DMS53 treated with DMSO at 0.1 percent for 48 hours (cell line): Measurements from ENCODE around the gene OR2T8.

Source experiments
- DNase-seq: peaks from one replicate; lab custom pipeline; 2025; ENCODE audit not compliant: unreplicated experiment; lab: John Stamatoyannopoulos, UW

OR2T8 gene, protein sequence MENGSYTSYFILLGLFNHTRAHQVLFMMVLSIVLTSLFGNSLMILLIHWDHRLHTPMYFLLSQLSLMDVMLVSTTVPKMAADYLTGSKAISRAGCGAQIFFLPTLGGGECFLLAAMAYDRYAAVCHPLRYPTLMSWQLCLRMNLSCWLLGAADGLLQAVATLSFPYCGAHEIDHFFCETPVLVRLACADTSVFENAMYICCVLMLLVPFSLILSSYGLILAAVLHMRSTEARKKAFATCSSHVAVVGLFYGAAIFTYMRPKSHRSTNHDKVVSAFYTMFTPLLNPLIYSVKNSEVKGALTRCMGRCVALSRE

DNA sequence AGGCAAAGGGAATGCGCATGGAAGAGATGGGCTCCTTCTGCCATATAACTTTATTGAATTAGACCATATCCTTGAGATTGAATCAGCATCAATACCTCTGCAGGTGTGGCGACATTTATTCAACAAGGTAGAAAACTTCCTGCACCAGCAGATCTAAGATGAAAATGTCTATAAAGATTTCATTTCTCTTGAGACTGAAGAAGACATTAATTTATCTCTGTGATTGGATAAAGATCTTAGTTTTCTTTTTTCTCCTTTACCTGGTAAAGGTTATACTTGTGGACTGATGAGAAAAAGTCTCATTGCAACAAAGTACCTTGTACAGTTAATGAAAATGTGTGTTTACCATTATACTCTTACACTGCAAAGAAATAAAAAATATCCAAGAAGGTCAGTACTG is at the start of gene OR2T8:
Gene OR2T8 (plus strand): TSS at position 301 of the 400 bp plus-strand sequence. CDS start 766 bp downstream, outside the sequence.
- DNase-seq: no peak

DNA sequence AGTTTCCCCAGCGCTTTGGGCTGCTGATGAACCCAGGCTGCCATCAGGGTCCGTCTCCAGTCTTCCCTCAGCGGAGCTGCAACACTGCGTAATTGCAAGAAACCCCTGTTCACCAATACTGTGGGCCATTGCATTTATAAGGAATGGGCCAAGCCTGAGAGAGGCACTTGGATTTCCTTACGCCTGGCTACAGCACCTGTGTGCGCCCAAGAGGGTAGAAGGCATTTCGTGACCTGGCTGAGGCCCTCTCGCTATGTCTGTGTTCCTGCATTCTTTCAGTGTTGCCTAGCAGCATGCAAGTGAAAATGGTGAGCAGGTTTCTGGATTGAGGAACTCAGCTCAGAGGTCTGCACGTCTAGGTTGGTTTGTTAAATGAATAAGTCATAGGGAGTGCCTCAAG is 36.7 kb upstream of the OR2T8 start:
- DNase-seq: no peak

DNA sequence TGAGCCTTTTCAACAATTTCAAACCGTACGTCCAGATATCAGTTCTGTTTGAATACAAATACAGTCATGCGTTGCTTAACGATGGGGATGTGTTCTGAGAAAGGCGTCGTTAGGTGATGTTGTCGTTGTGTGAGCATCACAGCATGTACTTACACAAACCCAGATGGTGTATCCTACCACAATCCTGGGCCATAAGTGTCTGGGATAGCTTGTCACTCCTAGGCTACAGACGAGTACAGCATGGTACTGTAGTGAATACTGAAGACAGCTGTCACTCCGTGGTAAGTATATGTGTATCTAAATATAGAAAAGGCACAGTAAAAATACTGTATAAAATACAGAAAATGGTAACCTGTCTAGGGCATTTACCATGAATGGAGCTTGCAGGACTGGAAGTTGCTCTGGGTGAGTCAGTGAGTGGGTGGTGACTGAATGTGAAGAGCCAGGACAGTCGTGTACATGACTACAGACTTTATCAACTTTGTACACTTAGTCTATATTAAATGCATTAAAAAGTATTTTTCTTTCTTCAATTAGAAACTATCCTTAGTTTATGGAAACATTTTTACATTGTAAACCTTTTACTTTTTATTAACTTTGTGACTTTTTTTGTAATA is 35.1 kb upstream of the OR2T8 start:
- DNase-seq: no peak

DNA sequence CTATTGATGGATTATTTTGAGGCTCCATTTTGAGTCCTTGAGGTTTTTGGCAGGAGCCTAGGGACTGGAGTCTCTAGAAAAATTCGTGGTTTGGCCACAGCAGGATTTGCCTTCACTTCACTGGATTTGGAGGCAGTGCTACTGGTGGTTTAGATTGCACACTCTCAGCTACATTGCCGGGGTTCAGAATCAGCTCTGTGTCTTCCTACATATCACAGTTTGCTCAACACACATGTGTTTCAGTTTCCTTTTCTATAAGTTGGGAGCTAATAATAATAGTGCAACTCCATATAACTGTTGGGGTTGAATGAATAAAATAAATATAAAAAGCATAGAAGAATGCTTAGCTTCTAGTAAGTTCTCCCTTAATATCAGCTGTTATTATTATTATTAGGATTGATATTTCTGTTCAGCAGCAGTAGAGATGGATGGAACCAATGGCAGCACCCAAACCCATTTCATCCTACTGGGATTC is 24.9 kb upstream of the OR2T8 start, which contains the start of gene OR2W3:
Gene OR2W3 (plus strand): TSS at position 425 of the 475 bp plus-strand sequence. CDS start 0 bp downstream, at position 425.
- DNase-seq: no peak

DNA sequence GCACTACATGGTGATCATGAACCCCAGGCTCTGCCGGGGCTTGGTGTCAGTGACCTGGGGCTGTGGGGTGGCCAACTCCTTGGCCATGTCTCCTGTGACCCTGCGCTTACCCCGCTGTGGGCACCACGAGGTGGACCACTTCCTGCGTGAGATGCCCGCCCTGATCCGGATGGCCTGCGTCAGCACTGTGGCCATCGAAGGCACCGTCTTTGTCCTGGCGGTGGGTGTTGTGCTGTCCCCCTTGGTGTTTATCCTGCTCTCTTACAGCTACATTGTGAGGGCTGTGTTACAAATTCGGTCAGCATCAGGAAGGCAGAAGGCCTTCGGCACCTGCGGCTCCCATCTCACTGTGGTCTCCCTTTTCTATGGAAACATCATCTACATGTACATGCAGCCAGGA is 24.1 kb upstream of the OR2T8 start:
- DNase-seq: no peak

DNA sequence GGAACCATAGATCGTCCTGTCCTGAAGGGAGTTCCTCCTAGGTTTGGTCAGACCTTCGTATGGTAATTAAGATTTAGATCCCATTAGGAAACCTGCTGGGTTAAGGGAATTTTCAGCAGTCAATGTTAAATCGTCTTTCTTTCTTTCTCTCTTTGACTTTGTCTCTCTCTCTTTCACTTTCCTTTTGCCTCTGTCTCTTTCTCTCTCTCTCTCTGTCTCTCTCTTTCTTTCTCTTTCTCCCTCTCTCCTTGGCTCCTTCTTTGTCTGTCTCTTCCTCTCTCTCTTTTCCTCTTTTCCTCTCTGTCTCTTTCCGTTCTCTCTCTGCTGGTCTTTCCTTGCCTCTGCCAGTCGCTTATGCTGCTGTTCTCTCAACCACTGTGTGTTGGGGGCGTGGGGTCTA is 15.9 kb upstream of the OR2T8 start:
- no peak for DNase-seq

DNA sequence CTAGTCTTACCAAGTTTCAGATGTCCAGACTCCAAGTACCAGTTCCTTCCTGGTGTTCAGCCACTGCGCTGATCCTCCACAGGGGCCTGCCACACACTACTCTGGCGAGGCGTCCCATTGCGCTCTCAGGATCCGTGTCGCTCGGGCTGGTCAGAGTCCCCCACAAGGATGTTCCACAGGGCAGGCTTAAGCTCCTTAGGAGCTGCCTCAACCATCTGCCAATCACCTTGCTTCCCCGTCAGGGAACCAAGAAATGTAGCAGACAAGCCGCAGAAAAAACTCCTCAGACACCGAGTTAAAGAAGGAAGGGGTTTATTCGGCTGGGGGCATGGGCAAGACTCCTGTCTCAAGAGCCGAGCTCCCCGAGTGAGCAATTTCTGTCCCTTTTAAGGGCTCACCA is 14.9 kb upstream of the OR2T8 start:
- DNase-seq: no peak

DNA sequence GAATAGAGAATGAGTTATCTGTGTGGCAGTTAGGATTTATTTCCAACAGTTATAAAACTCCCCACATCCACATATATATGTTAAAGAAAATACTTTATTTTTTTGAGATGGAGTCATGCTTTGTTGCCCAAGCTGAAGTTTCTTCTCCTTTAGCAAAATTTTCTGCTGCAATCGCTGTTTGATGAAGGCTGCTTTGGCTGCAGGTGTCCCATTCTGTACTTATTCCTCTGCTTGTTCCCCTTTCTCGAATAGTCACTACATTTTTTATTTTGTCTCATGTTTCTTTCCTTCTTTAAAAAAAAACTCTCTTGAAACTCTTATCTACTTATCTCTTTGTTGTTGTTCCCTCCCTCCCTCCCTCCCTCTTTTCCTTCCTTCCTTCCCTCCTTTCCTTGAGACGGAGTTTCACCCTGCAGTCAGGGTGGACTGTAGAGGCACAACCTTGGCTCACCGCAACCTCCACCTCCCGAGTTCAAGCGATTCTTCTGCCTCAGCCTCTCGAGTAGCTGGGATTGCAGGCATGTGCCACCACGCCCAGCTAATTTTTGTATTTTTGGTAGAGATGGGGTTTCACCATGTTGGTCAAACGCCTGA is 14.0 kb upstream of the OR2T8 start:
- DNase-seq: no peak

DNA sequence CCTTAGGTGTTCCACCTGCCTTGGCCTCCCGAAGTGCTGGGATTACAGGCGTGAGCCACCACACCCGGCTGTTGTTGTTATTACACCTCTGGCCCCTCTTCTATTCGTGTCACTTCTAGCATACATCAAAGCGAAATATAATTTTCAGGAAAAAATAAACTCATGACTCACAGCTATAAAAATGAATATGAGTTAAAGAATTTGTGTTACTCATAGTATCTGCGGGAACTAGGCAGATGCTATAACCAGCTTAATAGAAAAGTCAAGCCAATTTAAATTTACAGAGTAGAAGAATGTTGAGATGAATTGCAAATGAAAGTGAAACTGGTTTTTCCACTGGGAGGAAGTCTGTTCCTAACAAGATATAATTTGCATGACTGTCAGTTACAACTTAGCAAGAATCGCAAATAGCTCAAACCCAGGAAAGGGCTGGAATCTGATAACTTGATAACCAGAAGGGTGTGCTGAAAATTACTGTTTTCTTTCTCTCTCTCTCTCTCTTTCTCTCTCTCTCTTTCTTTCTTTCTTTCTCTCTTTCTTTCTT is 13.5 kb upstream of the OR2T8 start:
- DNase-seq: peak; percentile 59

DNA sequence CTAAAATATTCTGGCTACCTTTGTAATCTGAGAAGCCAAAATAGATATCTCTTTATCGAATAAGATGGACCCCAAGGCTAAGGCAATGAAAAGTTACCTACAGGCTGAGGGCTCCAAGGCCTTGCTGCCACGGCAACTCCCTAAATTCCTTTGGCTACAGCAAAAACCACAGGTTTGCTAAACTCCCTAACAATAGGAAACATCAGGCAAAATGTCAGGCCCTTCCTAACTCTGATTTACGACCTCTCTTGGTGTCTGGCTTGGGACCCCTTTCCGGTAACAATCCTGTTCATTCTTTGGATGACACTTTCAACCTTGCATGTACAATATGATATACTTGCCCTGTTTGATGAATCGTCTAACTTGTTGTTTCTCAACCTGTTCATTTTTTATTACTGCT is 11.3 kb upstream of the OR2T8 start:
- no peak for DNase-seq

DNA sequence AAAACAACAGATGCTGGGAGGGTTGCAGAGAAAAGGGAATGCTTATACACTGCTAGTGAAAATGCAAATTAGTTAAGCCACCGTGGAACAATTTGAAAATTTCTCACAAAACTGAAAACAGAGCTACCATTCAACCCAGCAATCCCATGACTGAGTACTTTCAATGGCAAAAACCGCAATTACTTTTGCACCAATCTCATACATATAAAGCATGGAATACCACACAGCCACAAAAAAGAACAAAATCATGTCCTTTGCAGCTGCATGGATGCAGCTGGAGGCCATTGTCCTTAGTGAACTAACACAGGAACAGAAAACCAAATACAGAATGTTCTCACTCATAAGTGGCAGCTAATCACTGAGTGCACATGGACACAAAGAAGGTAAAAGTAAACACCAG is 6.3 kb upstream of the OR2T8 start:
- no peak for DNase-seq

DNA sequence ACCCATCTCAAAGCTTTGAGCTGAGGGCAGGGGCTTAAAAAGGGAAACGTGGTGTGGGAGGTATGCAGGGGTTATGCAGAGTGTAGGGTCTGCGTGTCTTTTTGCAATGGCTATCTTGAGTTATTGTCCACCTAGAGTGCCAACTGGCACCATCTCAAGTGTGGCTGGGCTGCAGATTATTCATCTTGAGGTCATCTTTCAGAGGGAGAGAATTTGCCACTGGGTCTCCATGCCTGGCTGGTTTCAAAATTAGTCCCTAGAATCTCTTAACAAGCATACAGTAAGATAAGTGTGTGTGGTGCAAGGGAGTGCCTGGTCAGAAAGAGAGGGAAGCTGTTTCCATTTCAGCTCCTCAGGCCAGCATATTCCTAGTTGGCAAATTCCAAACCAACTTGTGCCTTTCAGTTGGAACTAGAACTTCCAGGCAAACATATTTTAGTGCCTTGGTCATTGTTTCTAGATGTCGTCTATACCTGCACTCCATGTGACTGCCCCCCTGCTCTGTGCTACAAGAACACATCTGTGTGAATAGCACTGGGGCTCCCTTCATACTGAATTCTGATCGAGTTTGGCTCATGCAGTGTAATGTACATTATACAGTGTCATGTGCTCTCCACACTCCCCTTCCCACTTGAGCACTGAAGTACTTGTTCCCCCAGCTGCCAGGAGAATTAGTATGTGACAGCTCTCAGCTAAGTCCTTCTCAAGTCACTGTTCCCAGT is 5.0 kb upstream of the OR2T8 start:
- no peak for DNase-seq

DNA sequence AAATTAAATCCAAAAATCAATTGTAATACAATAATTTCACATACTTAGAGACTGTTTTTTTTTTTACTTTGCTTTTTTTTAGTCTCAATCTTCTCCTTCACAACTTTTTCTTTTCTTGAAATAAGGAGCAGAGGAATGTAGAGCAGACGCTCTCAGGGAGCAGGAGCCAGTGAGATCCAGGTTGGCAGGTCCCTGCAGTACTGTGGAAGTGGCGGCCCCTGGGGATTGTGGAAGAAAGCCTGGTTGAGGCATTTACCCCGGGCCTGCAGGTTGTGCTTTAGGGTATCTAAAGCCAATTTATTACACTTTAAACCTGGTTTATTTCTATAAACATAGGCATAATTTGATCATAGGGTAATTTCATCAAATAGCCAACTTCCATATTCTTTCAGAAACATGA is 3.9 kb downstream of the OR2T8 start:
- no peak for DNase-seq

DNA sequence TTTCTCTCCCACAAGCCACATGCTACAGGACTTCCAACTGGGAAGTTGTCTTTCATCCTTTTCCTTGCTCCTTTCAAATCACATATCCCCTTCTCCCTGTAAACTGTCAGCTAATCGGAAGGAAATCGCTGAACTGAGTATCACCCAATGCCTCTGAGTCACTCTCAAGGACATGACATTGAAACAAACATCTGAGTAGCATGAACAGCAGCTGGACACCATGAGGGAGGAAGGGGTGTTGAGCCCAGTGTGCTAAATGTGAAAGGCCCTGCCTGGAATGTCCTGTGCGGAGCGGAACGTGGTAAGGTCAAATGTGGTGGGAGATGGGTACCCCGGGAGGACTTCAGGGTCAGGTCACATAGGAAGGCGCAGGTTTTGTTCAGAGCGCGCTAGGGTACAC is 4.8 kb downstream of the OR2T8 start, which contains the start of gene OR2AJ1:
Gene OR2AJ1 (plus strand): TSS at position 22 of the 400 bp plus-strand sequence. CDS start 8,880 bp downstream, outside the sequence.
- no peak for DNase-seq

DNA sequence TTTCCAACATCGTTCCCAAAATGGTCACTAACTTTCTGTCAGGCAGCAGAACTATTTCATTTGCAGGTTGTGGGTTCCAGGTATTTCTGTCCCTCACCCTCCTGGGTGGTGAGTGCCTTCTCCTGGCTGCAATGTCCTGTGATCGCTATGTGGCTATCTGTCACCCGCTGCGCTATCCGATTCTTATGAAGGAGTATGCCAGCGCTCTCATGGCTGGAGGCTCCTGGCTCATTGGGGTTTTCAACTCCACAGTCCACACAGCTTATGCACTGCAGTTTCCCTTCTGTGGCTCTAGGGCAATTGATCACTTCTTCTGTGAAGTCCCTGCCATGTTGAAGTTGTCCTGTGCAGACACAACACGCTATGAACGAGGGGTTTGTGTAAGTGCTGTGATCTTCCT is 13.9 kb downstream of the OR2T8 start:
- no peak for DNase-seq

DNA sequence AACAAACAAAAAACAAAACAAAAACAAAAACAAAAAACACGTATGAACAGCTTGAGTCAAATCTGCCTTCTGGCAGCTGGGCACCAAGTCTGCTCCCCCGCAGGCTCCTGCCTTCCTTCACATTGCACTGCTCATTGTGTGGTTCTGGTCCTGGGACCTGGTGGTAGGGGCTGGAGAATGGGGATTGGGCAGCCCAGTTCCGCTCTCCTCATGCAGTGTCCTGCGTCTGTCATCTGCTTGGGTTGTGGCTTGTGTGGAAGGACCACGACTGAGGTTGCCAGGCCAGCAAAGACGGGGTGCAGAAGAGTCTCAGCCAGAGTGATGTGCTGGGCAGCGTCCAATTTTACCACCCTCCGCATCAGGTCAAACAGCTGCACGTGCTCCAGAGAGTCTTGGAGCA is 15.7 kb downstream of the OR2T8 start:
- no peak for DNase-seq

DNA sequence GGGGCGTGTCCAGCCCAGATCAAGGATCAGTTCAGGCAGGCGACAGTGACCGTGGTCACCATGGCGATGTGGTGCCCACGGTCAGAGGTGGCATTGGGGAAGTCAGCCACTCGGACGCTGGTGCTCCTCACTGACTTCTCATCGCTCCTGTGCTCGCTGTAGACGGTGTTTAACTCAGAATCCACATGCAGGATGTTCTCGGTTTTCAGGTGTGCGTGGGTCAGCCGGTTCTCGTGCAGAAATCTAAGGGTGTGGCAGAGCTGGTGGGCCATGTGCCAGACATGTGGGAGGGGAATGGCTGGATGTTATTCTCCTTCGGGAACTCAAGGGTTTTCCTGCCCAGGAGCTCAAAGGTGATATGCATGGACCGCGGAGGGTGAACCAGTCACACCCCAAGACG is 16.4 kb downstream of the OR2T8 start:
- peak; percentile 17 for DNase-seq

DNA sequence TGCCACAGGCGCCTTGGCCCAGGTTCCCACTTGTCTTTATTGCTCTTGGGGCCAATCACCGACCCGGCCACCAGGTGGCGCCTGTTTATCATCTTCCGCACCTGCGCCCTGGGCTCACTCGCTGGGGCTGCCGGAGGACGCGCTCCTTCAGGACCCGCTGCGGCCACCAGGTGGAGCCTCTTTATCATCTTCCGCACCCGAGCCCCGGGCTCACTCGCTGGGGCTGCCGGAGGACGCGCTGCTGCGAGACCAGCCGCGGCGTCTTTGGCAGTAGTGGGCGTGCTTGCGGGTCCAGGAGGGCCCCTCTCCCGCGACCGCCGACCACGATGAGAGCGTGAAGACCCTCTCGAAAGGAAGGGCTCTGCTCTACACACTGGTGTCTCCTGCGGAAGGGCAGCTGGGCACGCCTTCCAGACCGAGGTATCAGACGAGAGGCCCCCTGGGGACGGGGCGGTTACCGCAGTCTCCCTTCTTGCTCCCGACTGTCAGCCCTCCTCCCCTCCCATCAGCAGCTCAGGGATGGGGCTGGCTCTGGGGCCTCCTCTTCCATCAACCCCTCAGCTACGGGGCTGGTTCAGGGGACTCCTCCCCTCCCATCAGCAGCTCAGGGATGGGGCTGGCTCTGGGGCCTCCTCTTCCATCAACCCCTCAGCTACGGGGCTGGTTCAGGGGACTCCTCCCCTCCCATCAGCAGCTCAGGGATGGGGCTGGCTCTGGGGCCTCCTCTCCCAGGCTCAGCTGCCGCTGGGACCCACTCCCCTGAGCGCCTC is 17.1 kb downstream of the OR2T8 start:
- peak; percentile 92 for DNase-seq

DNA sequence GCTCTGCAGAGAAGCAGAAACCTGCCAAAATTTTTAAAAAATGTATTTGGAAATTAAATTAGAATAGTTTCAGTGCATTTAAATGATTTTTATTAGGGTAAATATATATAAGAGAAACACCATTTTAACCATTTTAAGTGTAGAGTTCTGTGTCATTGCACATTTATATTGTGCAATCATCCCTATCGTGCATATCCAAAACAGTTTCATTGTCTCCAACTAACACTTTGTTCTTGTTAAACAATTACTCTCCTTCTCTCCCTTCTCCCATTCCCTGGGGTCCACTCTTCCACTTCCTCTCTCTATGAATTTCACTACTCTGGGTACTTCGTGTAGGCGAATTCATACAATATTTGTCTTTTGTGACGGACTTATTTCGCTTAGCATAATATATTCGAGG is 22.6 kb downstream of the OR2T8 start:
- DNase-seq: no peak

DNA sequence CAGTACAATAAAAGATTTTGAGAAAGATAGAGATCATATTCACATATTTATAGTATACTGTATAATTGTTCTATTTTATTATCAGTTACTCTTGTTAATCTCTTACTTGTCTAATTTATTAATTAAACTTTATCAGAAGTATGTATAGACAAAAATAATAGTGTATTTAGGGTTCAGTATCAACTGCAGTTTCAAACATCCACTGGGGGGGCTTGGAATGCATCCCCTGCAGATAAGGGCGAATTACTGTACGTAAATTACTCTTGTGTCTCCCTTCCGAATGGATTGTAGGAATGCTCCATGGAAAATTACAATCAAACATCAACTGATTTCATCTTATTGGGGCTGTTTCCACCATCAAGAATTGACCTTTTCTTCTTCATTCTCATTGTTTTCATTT is 28.5 kb downstream of the OR2T8 start, which contains the start of gene OR2L8:
Gene OR2L8 (plus strand): TSS at position 301 of the 400 bp plus-strand sequence. CDS start 0 bp downstream, at position 301.
- DNase-seq: no peak
